NCI-H1694 treated with DMSO at 0.1 percent for 48 hours (cell line): ENCODE results near the gene RHBDD3.
A peak's percentile ranks its signal among the peaks of the same experiment; 100 is the strongest.

Source experiments
- DNase-seq: peaks from one replicate; lab custom pipeline; 2025; lab: John Stamatoyannopoulos, UW

RHBDD3 gene

DNA sequence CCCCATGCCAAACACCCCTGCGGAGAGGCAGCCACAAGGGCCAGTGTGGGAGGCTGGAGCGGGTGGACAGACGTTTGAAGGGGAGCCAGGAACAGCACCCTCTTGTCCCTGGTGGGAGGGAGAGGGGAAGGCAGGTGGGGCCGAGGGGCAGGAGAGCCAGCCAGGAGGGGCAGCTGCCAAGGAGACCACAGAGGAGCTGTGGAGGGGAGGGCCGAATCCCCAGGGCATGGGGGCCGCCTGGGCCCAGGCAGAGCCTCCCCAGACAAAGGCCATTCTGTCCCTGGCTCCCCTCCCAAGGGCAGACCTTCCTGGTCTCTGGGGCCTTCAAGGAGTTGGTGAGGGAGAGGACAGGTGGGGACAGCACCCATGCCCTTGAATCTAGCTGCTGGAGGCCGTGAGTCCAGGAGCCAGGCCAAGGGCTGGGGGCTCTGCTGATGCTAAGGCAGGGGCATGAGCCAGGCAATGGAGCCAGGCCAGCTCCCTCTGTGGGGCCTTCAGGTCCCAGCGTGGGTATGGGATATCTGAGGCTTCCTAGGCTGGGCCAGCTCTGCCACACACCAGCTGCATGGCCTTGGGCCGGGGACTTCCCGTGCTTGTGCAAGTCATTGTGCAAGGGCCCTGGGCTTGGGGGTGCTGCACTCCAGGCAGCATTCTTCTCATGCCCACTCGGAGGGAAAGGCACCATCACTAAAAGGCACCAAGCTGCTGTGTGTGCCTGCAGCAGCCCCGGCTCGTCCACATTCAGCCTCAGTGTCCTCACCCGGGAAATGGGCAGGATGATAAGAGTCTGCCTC is 50.7 kb downstream of the RHBDD3 start:
- no peak for DNase-seq

DNA sequence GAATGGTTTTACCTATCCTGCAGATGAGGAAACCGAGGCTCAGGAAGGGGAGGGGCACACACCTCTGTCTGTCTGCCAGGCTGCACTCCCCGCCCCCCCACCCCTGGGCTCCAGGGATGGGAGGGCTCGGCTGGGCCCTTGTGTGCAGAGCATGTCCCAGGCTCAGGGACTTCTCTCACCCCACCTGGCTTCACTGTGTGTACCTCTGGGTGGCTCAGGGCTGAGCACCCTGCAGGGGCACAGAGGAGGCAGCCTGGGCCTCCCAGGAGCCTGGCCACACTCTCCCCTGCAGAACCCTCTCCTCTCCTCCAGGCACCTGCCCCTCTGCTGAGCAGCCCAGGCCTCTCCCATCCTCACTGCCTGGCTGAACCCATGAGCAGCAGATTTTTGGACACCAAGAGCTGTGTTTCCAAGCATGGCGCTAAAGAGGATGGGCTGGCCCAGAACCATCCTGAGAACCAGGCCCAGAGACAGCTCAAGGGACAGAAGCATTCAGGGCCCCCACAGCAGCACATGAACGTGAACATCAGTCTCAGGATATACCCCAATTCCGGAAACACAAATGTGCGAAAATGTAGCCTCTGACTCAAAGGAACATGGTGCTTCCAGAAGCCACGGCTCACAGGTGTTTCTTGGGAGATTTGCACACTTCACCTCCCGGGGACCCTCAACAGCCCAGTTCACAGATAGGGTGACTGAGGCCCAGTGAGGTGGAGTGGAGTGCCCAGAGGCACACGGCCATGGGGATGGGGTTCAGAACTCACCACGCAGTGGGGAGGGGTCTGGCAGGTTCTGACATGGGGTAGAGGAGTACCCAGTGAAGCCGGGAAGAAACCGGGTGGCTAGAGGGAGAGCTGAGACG is 51.5 kb downstream of the RHBDD3 start:
- no peak for DNase-seq

DNA sequence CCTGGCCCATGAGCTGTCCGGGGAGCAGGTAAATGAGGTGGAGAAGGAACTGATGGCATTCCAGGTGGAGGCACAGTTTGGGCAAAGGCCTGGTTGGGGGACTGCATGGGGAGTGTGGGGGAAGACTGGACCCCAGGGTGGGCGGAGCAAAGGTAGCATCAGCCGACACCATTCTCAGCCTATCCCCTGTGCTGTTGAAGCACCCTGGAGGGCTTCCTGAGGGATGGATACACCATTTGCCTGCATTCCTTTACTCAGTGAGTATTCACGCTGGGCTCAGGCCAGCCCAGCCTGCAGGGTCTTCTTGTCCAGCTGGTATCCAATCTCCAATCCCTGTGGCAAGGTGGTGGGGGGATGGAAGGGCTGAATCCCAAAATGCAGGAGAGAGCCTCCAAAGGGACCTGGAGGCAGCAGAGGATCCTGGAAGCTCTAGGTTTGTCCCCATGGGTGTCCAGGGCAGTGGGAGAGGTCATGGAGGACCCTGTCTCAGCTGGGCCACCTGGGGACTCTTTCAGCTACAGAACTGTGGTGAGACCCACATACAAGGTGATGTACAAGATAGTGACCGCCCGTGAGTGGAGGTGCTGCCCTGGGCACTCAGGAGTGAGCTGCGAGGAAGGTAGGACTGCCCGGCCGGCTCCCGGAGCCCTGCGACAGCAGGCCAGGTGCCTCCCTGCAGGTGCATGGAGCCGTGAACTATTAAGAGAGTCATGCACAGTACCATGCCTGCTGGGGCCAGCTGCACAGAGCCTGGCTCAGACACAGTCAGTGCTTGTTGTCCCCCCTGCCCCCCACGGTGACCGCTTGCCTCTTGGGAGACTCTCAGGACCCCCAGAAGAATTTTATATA is 52.5 kb downstream of the RHBDD3 start:
- no peak for DNase-seq

DNA sequence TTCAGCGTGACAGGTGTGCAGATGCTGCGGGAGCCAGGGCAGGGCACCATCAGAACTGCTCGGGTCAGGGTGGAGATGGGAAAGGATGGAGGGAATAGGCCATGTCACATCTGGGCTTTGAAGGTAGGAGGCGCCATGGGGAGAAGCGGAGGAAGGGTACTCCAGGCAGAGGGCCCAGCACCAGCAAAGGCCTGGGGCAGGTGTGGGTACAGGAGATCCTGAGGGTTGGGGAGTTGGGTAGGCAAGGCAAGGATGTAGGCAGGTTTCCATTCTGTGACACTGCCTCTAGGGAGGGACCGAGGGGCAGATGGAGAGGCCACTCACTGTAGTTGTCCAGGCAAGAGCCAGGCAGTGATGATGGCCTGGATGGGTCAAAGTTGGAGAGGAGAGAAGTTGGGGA is 53.5 kb downstream of the RHBDD3 start:
- DNase-seq, result no peak

DNA sequence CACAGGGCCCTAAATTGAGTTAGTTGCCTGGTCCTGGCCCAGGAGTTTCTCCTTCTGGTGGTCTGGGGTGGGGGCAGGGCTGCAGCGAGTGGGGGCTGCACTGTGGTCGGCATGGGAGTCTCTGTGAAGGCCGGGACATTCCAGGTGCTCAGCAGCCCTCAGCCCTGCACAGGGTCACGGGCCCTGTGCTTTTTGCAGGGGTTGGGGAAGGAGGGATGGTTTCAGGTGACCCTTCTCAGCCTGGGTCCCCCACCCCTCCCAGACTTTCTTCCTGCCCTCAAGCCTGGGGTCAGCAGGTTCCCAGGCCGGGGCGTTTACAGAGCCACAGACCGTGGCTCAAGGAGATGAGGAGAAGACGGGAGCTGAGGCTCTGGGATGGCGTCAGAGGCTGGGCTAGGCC is 54.3 kb downstream of the RHBDD3 start:
- no peak for DNase-seq

DNA sequence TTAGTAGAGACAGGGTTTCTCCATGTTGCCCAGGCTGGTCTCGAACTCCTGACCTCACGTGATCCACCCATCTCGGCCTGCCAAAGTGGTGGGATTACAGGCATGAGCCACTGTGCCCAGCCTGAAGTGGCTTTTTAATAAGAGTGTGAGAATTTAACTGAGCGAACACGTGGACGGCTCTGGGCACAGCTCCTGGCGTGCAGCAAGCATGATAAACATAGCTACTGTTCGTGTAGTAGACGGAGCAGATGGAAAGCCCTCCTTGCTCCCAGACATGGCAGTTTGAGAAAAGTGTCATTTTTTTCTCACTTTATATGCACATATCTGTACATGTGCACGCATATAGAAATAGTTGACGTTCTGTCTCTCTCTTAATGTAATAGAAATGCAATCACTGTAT is 55.0 kb downstream of the RHBDD3 start:
- DNase-seq, result peak; percentile 42

DNA sequence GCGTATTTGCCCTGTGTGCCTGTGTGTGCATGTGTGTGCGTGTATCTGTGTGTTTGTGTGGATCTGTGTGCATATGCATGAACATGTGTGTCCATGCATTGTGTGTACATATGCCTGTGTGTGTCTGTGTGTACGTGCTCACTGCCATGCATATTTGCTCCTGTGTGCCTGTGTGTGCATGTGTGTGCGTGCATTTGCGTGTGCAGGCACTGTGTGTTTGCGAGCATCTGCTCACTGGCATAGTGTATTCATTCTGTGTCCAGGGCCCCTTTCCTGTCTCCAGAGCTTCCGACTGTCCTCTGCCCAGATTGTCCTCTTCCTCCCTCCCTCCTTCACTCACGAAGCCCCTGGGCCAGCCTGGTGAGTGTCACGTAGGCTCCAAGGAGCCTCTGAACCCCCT is 56.3 kb downstream of the RHBDD3 start:
- DNase-seq, result no peak

DNA sequence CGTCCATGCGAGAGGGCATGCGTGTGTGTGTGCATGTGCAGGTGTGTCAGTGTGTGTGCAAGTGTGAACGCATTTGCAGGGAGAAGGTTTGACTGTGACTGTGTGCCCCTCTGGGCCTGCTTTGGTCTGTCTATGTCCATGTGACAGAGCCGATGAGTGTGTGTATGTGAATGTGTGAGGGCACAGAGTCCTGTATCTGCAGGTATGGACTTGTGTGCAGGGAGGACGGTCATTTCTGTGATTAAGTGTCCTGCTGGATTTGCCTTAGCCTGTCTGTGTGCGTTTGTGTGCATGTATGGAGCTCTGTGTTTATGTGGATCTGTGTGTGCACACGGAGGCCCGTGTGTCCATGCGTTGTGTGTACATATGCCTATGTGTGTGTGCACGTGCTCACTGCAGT is 56.7 kb downstream of the RHBDD3 start:
- no peak for DNase-seq
